ENCODE results near the gene TMEM35B.
A peak's percentile ranks its signal among the peaks of the same experiment; 100 is the strongest.
"Not testable (repeated sequence)": the region's sequence is repeated elsewhere in the genome, so short reads cannot be mapped to it uniquely, and the experiment has no call there.

TMEM35B gene

DNA sequence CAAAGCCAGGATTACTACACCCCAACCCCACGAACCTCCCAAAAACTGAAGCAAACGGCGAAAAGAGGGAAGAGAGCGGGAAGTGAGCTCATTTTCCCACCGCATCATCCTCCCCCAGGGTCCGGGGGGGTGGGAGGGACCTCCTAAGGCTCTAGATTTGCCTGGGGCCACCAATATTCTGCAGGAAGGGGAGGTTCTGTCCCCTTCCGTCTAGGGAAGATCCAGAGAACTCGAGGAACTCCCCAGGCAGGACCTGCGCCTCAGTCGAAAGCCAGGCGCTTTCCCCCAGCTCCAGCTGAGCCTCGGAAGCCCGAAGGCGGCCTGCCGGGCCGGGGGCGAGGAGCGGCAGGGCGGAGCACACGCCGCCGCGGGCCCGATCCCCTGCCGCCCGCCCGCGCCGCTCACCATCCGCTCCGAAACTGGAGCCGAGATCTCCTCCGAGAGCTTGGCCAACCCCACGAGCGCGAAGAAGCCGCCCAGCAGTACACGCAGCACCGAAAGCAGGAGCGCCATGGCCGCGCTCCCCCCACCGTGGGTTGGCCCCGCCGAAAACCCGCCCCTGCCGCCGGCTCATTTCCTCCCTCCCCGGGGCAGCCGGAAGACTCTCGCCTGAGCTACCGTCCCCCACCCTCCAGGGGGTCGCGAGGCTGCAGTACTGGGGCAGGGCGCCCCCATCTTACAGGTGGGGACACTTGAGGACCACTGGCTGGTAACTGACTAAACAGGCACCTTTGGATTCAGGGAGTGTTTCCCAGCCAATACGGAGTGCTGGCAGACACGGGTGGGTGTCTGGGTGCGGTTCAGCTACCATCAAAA, at the start of gene TMEM35B:
TMEM35B (minus strand) TSS at position 555 of the 816 bp plus-strand sequence; CDS start at position 513, 42 bp downstream.
- DNase-seq (ENCODE audit: low read depth in 2 of 2), result peak; percentile 63 to 74

DNA sequence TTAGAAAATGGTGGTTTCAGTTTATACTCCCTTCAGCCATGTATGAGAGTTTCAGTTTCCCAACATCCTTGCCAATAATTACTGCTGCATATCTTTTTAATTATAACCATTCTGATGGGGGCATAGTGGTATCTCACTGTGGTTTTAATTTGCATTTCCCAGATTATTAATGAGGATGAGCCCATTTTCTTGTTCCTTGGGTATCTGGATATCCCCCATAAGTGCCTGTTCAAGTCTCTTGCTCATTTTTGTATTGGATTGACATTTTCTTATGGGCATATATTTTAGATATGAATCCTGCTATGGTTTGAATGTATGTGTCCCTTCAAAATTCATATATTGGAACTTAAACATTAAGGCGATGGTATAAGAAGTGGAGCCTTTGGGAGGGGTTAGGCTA, 48.2 kb upstream of the TMEM35B start:
- no peak for DNase-seq (ENCODE audit: low read depth in 2 of 2)

DNA sequence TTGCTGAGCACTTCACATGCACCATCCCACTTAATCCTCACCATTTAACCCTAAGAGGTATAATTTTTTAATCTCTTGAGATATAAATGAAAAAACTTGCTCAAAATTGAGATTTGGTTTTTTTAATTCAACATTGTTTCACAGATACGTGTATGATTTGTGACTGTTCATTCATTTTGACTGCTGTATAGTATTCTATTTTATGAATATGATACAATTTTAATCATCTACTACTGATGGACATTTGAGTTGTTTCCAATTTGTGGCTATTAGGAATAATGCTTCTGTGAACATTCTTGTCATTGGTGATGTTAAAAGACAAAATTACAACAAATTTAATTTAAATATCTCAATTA, 47.2 kb upstream of the TMEM35B start:
- no peak for DNase-seq (ENCODE audit: low read depth in 2 of 2)

DNA sequence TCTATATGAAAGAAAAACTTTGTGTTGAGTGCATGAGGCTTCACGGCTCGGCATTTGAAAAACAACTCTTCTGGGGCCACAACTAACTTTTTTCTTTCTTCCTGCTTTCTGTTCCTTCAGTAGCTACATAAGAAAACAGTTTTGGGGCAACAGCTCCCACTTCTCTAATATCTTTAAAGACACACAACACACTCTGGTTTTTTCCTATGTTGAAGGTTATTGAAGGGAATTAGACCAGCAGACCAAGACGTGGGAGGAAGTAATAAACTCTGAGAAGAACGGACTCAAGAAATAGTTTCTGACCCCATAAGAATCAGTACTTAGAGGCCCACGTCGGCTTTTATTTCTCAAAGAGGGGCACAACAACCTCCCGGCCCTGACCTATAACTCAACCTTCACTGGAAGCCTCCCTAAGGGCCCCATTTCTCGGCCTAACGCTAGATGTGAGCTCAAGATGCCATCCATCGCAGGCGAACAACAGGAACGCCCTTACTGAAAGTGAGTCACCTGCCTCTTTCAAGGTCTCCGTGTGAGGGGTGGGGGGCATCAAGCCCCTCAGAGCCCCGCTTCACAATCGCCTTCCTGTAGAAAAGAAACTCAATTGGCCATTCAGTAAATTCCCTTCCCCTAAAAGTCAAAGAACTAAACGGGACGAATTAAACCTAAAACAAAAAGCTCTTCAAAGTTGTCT, 45.8 kb upstream of the TMEM35B start:
- peak; percentile 31 to 35 for DNase-seq (ENCODE audit: low read depth in 2 of 2)

DNA sequence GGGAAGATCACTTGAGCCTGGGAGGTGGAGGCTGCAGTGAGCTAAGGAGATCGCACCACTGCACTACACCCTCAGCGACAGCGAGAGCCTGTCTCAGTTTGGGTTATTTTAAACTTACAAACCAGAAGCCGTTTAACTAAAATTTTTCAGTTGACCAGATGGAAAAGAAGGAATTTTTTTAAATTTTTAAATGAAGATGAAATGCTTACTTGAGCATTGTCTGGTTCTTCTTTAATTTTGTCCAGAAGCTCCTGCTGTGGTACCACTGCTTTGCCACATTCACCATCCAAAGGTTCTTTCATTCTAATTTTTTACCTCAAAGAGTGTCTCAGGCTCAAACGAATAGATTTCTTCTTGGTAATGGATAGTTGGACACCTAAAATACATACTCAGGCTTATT, 45.2 kb upstream of the TMEM35B start:
- DNase-seq (ENCODE audit: low read depth in 2 of 2), result no peak

DNA sequence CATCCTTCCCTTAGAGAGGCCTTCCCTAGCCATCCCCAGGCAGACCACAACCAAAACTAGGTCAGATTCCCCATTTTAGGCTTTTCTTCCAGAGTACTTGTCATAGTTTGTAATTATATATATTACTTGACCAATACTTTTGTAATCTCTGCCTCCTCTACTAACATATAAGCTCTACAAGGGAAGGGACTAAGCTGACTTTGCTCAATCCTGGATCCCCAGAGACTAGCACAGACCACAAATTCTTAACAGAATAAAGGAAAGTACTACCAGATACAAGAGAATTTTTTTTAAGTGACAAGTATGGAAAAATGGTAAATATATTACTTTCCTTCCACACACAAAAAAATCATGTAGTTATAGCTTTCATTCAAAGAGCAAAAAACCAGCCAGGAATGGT, 44.6 kb upstream of the TMEM35B start:
- no peak for DNase-seq (ENCODE audit: low read depth in 2 of 2)

DNA sequence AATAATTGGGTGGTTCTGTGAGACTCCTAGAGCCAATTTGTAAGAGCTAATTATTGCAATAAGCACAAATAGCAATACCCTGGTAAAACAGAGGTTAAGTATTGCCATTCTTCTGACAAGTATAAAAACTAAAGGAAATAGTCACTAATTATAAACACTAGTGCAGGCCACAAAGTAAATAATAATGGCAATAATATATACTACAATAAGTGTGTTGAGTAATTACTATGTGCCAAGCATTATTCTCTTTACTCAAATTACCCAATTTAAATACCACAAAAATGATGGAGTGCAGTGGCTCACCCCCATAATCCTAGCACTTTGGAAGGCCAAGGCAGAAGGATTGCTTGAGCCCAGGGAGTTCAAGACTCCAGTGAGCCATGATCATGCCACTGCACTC, 31.3 kb upstream of the TMEM35B start:
- DNase-seq (ENCODE audit: low read depth in 2 of 2), result no peak

DNA sequence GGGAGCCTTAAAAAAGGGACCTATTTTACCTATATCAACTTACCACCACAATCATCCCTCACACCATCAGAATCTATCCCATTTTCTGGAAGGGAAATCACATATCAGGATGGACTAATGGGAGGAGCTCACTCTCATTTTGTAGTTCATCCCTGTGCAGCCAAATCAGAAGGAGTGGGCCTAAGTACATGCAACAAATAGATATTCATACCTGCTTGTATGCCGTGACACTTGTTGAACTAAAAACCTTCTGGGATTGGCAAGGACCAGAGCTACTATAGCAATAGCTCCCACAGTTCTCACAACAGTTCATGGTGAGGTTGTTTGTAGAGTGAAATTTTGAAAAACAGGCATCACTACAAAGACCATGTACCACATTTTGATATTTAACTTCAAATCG, 29.3 kb upstream of the TMEM35B start:
- DNase-seq (ENCODE audit: low read depth in 2 of 2), result no peak

DNA sequence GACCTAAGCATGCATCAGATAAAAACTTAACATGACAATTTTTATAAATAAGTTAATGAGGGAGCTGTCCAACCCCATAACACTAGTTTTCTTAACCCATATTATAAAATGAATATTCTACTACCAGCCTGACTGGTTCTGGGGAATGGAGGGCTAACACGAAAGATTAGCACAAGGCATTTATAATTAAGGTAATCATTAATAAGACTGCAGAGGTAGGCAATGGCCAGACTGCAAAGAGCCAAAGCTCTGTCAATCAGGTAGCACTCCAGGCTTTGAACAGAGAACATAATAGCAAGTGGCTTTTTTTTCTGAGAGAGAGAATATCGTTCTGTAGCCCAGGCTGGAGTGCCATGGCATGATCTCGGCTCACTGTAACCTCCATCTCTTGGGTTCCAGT, 20.6 kb upstream of the TMEM35B start:
- no peak for DNase-seq (ENCODE audit: low read depth in 2 of 2)

DNA sequence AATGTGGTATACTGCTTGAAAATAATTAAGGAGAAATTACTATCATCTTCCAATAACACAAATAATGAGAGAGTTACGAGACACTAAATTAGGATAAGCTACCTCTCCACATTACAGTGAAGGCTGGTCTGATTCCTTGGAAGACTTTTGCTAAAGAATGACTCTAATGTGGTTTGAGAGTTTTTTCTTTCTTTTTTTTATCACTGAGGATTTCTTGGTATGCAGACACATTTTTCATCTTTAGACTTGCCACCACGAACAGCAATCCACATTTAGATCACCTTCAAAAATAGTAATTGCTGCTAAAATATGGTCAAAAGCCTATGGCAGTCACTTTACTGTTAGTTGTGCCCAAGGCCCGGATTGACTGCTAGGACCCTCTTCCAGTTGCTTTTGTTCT, 16.6 kb upstream of the TMEM35B start:
- no peak for DNase-seq (ENCODE audit: low read depth in 2 of 2)

DNA sequence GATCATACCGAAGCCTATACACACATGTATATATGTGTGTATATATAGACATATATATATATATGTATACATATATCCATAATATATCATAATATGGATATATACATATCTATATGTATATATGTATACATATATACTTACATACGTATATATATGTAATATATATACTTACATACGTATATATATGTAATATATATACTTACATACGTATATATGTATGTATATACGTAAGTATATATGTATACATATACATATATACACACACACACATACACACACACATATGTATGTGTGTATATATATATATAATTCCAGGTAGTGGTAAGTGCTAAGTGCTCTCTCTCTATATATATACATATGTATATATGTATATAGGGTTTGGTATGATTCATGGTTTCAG, 9.7 kb upstream of the TMEM35B start:
- no peak for DNase-seq (ENCODE audit: low read depth in 2 of 2)

DNA sequence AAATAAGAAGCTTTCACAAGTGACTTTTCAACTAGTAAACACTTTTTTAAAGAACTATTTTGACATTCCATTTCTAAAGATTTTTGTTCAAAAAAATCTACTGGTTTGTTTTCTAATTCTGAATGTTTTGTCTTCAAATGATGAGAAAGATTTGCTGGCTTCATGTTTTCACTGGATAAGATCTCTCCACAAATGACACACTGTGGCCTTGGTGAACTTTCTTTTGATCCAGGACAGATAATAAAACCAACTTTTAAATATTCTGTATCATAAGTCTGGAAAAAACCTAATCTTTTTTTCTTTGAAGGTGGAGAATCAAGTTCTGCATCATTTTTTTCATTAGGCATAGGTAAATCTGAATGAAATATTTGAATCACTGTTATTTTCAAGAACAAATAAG, 3.4 kb upstream of the TMEM35B start:
- no peak for DNase-seq (ENCODE audit: low read depth in 2 of 2)

DNA sequence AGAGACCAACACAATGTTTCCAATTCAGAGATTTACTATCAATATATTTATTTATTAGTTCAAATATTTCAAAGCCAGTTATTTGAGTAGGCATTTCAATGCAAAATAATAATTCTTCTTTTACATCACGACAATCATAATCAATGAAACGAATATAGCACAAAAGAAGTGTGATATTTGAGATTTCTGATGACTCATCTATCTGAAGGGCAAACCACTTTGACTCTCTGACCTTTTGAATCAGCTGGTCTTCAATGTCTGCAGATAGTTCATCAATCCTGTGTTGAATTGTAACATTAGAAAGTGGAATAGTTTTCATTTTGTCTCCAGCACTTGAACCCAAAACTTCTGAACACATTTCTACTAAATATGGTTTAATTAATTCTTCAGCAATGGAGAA, 3.0 kb upstream of the TMEM35B start:
- no peak for DNase-seq (ENCODE audit: low read depth in 2 of 2)

DNA sequence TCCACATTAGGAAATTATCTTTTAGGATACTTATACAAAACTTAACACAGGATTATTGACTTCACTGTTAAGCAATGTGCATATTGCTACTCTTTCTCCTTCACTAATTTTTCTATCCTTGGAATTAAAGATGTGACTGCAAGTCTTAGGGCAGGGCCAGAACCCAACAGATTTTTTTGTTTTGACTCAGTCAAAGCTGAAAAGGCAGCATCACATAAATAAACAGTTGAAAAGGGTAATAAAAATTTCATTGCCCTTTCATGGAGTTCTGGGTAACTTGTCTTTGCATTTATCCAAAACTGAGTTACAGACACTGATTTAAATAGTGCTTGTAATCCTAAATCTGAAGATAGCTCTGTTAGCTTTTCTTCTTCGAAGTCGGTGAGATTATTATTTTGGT, 1.9 kb upstream of the TMEM35B start:
- DNase-seq (ENCODE audit: low read depth in 2 of 2), result no peak

DNA sequence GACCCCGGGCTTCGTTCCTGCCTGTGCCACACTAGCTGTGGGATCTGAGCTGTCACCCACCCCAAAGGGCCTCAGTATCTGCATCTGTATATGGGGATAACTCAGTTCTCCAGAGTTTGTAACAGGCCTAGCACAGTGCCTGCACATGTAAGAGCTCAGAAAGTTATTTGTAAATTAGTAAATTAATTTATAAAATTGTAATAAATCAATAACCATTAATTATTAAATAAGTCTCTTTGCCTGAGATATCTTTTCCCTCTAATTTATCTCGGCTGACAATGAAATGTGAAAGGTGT, 410 bp upstream of the TMEM35B start:
- not testable (repeated sequence) for DNase-seq (ENCODE audit: low read depth in 2 of 2)

DNA sequence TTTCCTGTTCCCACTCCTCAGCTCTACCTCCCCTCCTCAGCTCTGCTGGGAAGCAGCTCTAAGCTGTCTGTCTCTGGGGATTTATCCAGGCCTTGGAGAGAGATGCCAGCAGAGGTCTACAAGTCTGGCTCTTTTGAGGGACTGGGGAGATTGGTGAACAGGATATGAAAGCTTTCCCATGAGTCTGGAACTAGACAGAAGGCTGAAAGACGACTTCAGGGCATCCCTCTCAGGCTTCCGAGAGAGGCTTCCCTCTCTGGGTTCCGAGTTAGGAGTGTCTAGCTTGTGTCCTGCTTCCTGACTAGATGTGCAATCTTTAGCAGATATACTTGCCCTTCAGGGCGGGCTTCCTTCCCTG, 733 bp downstream of the TMEM35B start:
- no peak for DNase-seq (ENCODE audit: low read depth in 2 of 2)

DNA sequence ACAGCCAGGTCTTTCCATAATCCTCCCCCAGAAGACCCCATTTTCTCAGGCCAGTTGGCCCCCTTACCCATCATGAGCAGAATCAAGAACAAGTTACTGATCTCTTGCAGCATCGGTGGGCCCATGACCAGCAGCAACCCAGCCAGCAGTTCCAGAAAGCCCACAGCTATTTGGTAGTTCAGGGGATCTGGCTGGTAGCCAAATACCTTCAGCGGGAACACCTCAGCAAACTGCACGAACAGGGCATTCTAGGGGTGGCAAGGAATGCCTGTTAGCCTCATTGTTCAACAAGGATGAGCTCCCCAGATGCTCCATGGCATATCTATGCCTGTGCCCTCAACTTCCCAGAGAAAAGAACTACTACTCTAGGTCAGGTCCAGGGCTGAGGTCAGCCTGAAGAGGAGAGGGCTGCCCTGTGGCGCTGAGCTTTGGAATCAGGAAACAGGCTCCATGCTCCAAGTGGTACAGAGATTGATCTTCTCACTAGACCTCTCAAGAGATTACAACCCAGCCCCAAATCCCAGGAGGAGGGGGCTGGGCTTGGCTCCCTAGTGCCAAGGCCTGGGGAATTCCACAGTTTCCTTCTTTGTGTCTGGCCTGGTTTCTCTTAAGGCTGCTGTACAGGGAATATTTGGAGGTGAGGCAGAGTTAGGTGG, 1.3 kb downstream of the TMEM35B start:
- DNase-seq (ENCODE audit: low read depth in 2 of 2), result no peak

DNA sequence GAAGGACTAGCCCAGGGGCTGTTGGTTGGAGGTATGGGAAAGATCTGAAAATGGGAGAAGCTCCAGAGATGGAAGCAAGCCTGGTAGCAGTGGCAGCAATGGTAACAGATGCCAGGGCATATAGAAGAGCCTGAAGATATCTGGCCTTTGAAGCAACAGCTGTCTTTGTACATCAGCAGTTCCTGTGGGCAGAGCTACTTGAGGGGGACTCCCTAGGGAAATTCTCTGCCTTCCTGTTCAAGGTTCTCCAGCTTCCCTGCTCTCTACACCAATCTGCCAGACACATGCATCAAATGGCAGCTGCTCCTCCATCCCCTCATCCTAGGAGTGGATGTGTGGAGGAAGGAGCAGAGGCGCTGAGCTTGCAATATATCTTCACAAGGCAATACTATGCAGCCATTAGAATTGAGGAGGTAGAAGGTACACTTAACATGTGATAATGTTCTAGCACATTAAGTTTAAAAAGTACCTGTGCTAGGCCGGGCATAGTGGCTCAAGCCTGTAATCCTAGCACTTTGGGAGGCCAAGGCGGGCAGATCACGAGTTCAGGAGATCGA, 2.2 kb downstream of the TMEM35B start:
- DNase-seq (ENCODE audit: low read depth in 2 of 2), result no peak

DNA sequence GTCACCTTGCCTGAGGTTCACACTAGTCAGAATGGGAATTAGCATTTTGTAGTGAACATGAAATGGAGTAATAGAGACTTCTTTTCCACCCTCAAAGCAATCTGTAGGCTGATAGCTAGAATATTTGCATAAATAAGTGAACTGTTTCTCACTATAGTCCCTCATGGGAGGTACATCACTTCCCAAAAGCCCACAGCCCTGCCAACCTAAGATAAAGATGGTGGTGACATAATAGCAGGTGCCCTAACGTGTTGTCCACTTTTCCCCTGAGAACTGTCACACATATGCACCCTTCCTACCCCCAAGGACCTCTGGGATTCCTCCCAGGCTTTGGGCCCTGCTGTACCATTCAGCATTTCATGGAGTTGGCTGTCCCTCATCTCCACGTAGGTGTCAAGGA, 4.4 kb downstream of the TMEM35B start:
- no peak for DNase-seq (ENCODE audit: low read depth in 2 of 2)

DNA sequence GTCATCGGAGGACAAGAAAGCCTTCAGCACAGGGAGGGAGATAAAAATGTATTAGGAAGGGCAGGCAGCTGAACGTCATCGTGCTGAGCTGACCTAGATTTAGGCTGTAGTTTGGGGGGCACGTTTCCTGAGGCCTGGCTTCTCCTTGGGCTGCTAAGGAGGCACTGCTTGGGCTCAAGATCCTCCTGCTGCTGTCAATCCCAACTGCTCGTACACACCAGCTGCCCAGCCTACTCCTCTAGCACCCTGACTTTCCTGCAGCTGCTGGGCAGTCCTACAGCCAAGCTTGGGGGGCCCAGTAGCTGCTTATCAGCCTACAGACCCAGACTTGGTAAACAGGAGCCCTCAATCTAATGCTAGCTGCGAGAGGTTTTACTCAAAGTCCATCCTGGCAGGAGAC, 6.2 kb downstream of the TMEM35B start:
- no peak for DNase-seq (ENCODE audit: low read depth in 2 of 2)

DNA sequence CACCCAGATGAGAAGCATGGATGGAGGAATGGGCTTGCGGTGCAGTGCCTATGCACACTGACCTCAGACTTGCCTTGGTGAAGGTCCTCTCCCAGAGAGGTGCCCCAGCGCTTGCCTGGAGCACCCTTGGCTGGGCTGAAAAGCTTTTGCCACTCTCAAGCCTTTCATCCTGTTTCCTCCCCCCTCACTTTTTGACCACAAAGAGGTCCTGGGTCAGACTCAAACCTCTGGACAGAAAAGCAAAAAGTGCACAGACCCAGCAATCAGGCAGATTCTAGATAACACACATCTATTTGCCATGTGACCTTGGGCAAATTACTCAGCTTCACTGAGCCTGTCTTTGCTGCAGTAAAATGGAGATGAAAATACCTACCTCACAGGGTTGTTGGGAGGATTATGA, 7.3 kb downstream of the TMEM35B start:
- DNase-seq (ENCODE audit: low read depth in 2 of 2), result no peak

DNA sequence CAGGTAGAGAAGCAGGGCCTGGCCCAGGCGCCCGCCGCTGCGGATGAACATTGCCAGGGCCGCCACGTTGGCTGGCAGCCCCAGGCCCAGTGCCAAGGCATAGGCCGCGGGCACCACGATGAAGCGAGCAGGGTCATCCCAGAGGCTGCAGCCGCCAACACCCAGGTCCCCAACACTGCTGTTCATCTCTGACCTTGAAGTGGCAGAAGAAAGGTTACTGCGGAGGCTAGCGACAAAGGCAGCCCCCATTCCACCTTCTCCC, 8.0 kb downstream of the TMEM35B start:
- DNase-seq (ENCODE audit: low read depth in 2 of 2), result no peak
